Adrenal gland (tissue), 12 donors: ENCODE results near the gene RTP4. TPM values are rescaled to one million over a fixed set of nuclear protein-coding genes. Genes with fewer than 3 reads are reported as not detected.

ENCODE experiments used
- DNase-seq, 7 donors: peaks; one replicate each; pipeline ENCODE4 v3.0.0-alpha.2; 2019 to 2020
- H3K27ac ChIP-seq, 5 donors: fragments of 200-600 bp; sonication (generic) in 4 of 5; 1 replicate in 3 of 5; 2 replicates in 2 of 5; pipeline versions ENCODE4 v1.5.1 to v1.8.0; 2016 to 2020; ENCODE audit warnings: mild to moderate bottlenecking in 1 of 5
- H3K27me3 ChIP-seq: fragments of 200-600 bp; 2 replicates; pipeline ENCODE4 v1.8.0; 2021
- H3K36me3 ChIP-seq, 2 donors: fragments of 200-600 bp; replicated peaks in 1 of 2; 1 replicate in 1 of 2; 2 replicates in 1 of 2; pipeline versions ENCODE4 v1.5.1 to v1.8.0; 2018 to 2022
- H3K4me1 ChIP-seq, 2 donors: fragments of 200-600 bp; replicated peaks in 1 of 2; 1 replicate in 1 of 2; 2 replicates in 1 of 2; pipeline versions ENCODE4 v1.5.1 to v1.8.0; 2018 to 2021
- H3K4me3 ChIP-seq, 4 donors: fragments of 200-600 bp; sonication (generic) in 3 of 4; one replicate each; pipeline ENCODE4 v1.5.1; 2016 to 2018
- H3K9me3 ChIP-seq, 3 donors: fragments of 200-600 bp; sonication (generic) in 1 of 3; replicated peaks in 1 of 3; 1 replicate in 2 of 3; 2 replicates in 1 of 3; pipeline versions ENCODE4 v1.5.1 to v1.8.0; 2016 to 2021
- CTCF ChIP-seq, 6 experiments: fragments of 450-650 bp in 4 of 6; fragments of 200-600 bp in 2 of 6; sonication (generic) in 1 of 6; IDR thresholded peaks; 1 replicate in 5 of 6; 2 replicates in 1 of 6; pipeline versions ENCODE4 v1.5.1 to v1.8.0; 2016 to 2021; ENCODE audit warnings: antibody characterized with exemption in 6 of 6, mild to moderate bottlenecking in 2 of 6, moderate library complexity in 1 of 6
- POLR2A ChIP-seq, 2 donors: fragments of 450-650 bp; IDR thresholded peaks; one replicate each; pipeline ENCODE4 v1.6.1; 2017; ENCODE audit warnings: antibody characterized with exemption in 2 of 2, mild to moderate bottlenecking in 2 of 2, moderate library complexity in 1 of 2
- WGBS, 4 donors: extraction: QIAGEN DNeasy Blood & Tissue Kit in 2 of 4; methylation state at CpG; one replicate each; pipeline versions ENCODE4 v1.1.5 to v1.1.7; 2013 to 2017; 5-methylcytosine and 5-hydroxymethylcytosine counted together
- intact Hi-C, 2 donors: fragments of 100-400 bp; cut with DNase I; formaldehyde crosslinking; loops; one replicate each; pipeline versions ENCODE4 v1.14.1 to v1.15.0; 2022 to 2023
- polyA plus RNA-seq, 3 donors: library from polyadenylated mRNA; stranded (reverse); fragments of 200-250 nt in 2 of 3; fragments of 350-450 nt in 1 of 3; fragmentation: Illumina TruSeq in 1 of 3; extraction: RNeasy Lipid Tissue Mini Kit (QIAGEN cat#74804) in 1 of 3; gene quantifications; one replicate each; pipeline ENCODE4 v1.2.3, GENCODE V29; 2013 to 2014
- total RNA-seq, 9 donors: library from RNA; depleted of rRNA in 4 of 9; stranded (reverse); fragments of >200 nt in 4 of 9; fragments of 120-200 nt in 1 of 9; fragmentation: NEBNext Ultra II Directional in 1 of 9; extraction: Animal tissue kit (Norgen Biotek cat#: 25700) in 1 of 9; gene quantifications; one replicate each; pipeline versions ENCODE4 v1.1.0 to v1.2.4, GENCODE V29; 2013 to 2023
- donor health status: healthy with polysubstance abuse.
- donor health status: Bipolar disorder and iron deficiency.
- donor health status: DM: yes; HTN: yes; CAD: no.
- donor health status: DM: no; HTN: no; CAD: no.
- donor health status: DM: no; HTN: no; CAD: no.
- donor health status: DM: yes; HTN: yes; CAD: no.

The RTP4 gene
- total and polyA plus RNA-seq, 12 donors: 1.0 to 6.7 (median 3.6) TPM

DNA sequence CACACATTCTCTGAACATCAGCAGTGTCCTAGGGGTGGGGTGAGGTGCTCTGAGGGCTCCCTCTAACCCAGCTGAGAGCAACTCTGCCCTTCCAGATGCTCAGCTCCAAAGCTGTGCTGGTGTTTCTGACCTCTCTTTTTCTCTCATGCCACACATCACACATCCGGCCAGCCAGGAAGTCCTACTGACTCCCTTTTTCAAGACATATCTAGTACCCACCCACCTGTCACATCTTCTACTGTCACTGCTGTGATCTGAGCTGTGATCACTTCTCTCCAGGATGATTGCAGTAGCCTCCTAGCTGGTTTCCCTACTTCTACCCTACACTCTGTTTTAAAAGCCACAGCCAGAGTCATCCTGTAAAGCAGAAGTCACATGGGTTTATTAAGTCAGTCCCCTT lies 46.4 kb upstream of the RTP4 start:
- no peaks in the 10 kb centered on the region for H3K36me3 ChIP-seq
- 56 to 72% (median 60%) methylated on average over 1 of the region's 1 CpG for WGBS, 4 donors
- no peak for DNase-seq
- H3K27ac ChIP-seq: no peak overlapping the region
- no peaks in the 10 kb centered on the region for H3K9me3 ChIP-seq
- intact Hi-C loops: no loop called here
- H3K4me3 ChIP-seq: no peak overlapping the region
- peaks cover 4% of the 10 kb centered on the region for H3K27me3 ChIP-seq
- TF ChIP-seq CTCF (IDR thresholded peaks at IDR 0.05) (no peak), POLR2A (IDR thresholded peaks at IDR 0.05) (no peak)
- H3K4me1 ChIP-seq: peaks cover 0 to 11% of the 10 kb centered on the region in 2 donors

- WGBS, 4 donors: 82 to 85% (median 84%) methylated on average over 7 of the region's 7 CpGs
- no peak for DNase-seq
- Histone ChIP-seq H3K9me3 (no peaks in the 10 kb centered on the region), H3K27ac (no peak overlapping the region), H3K4me1 (peaks cover 0 to 11% of the 10 kb centered on the region in 2 donors), H3K4me3 (no peak overlapping the region), H3K36me3 (no peaks in the 10 kb centered on the region), H3K27me3 (peaks cover 4% of the 10 kb centered on the region)
- TF ChIP-seq CTCF (IDR thresholded peaks at IDR 0.05): no peak
- no peak for TF ChIP-seq POLR2A (IDR thresholded peaks at IDR 0.05)
- intact Hi-C loops: no loop called here
These were observed 45.9 kb upstream of the RTP4 start for GRCh38 chr3:187322291-187322690.

- H3K4me3 ChIP-seq: no peak overlapping the region
- intact Hi-C loops: no loop called here
- 65 to 84% (median 74%) methylated on average over 3 of the region's 3 CpGs for WGBS, 4 donors
- H3K4me1 ChIP-seq: peaks cover 0 to 11% of the 10 kb centered on the region in 2 donors
- peaks cover 4% of the 10 kb centered on the region for H3K27me3 ChIP-seq
- TF ChIP-seq CTCF (IDR thresholded peaks at IDR 0.05) (no peak), POLR2A (IDR thresholded peaks at IDR 0.05) (no peak)
- H3K27ac ChIP-seq: no peak overlapping the region
- H3K36me3 ChIP-seq: no peaks in the 10 kb centered on the region
- DNase-seq: no peak
- H3K9me3 ChIP-seq: no peaks in the 10 kb centered on the region
These were observed 45.1 kb upstream of the RTP4 start for GRCh38 chr3:187323091-187323490.

GRCh38 chr3:187325632-187326031 lies 42.6 kb upstream of the RTP4 start:
- H3K27ac ChIP-seq: no peak overlapping the region
- H3K4me1 ChIP-seq: no peaks in the 10 kb centered on the region
- peaks cover 4% of the 10 kb centered on the region for H3K27me3 ChIP-seq
- H3K36me3 ChIP-seq: no peaks in the 10 kb centered on the region
- DNase-seq: no peak
- H3K4me3 ChIP-seq: no peak overlapping the region
- intact Hi-C loops: no loop called here
- 65 to 77% (median 69%) methylated on average over 5 of the region's 5 CpGs for WGBS, 4 donors
- TF ChIP-seq POLR2A (IDR thresholded peaks at IDR 0.05) (no peak), CTCF (IDR thresholded peaks at IDR 0.05) (no peak)
- no peaks in the 10 kb centered on the region for H3K9me3 ChIP-seq
